ENCODE measurements around the gene SOAT1.
"Not testable (repeated sequence)": the region's sequence is repeated elsewhere in the genome, so short reads cannot be mapped to it uniquely, and the experiment has no call there.

Gene SOAT1

DNA sequence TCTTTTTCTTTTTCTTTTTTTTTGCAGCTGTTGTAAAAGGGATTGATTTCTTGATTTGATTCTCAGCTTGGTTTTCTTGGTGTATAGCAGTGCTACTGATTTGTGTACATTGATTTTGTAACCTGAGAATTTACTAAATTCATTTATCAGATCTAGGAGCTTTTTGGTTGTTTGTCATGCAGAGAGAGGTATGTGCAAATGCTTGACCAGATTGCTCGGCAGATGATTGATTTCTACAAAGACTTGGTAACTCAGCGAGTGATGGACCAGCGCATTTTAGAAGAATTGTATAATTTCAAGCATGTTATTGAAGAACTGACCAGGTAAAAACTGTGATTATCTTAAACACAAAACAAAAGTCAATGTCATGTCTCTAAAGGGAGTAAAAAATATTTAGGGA, 100.1 kb downstream of the SOAT1 start:
- H2AFZ ChIP-seq (ENCODE audit: low read length), result no peak overlapping the region
- H3K79me2 ChIP-seq (ENCODE audit: insufficient read depth, low read length), result no peaks in the 10 kb centered on the region
- H3K36me3 ChIP-seq (ENCODE audit: insufficient read depth, low read length), result no peaks in the 10 kb centered on the region
- TF ChIP-seq, protein P1, sequence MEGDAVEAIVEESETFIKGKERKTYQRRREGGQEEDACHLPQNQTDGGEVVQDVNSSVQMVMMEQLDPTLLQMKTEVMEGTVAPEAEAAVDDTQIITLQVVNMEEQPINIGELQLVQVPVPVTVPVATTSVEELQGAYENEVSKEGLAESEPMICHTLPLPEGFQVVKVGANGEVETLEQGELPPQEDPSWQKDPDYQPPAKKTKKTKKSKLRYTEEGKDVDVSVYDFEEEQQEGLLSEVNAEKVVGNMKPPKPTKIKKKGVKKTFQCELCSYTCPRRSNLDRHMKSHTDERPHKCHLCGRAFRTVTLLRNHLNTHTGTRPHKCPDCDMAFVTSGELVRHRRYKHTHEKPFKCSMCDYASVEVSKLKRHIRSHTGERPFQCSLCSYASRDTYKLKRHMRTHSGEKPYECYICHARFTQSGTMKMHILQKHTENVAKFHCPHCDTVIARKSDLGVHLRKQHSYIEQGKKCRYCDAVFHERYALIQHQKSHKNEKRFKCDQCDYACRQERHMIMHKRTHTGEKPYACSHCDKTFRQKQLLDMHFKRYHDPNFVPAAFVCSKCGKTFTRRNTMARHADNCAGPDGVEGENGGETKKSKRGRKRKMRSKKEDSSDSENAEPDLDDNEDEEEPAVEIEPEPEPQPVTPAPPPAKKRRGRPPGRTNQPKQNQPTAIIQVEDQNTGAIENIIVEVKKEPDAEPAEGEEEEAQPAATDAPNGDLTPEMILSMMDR (conservative IDR thresholded peaks at IDR 0.05; ENCODE audit: low read length), result no peak
- TF ChIP-seq EZH2phosphoT487 (IDR thresholded peaks at IDR 0.05; ENCODE audit: borderline replicate concordance), result no peak
- no peaks in the 10 kb centered on the region for H3K4me1 ChIP-seq (ENCODE audit: insufficient read depth, low read length, poor library complexity, severe bottlenecking)
- no peak overlapping the region for H3K4me2 ChIP-seq (ENCODE audit: low read depth, low read length, poor library complexity, severe bottlenecking)
- H3F3A ChIP-seq (ENCODE audit: low read depth), result no peaks in the 10 kb centered on the region
- H4K20me1 ChIP-seq (ENCODE audit: insufficient read depth, low read length, poor library complexity, severe bottlenecking), result no peaks in the 10 kb centered on the region
- H3K27me3 ChIP-seq (ENCODE audit: insufficient read depth, low read length, poor library complexity, severe bottlenecking), result no peaks in the 10 kb centered on the region
- H3K4me3 ChIP-seq (ENCODE audit: low read length, poor library complexity, severe bottlenecking), result no peak overlapping the region
- H3K9me2 ChIP-seq (replicated peaks; ENCODE audit: low read depth, low read length), result no peaks in the 10 kb centered on the region
- H3K9me3 ChIP-seq (ENCODE audit: insufficient read depth, low read depth, low read length), result no peaks in the 10 kb centered on the region
- H3K9ac ChIP-seq (ENCODE audit: low read depth, low read length, poor library complexity, severe bottlenecking), result no peak overlapping the region

DNA sequence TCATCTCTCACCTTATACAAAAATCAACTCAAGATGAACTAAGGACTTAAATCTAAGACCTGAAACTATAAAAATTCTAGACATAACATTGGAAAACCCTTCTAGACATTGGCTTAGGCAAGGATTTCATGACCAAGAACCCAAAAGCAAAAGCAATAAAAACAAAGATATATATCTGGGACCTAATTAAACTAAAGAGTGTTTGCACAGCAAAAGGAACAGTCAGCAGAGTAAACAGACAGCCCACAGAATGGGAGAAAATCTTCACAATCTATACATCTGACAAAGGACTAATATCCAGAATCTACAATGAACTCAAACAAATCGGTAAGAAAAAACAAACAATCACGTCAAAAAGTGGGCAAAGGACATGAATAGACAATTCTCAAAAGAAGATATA, 105.8 kb downstream of the SOAT1 start:
- not testable (repeated sequence) for H3K4me1 ChIP-seq (ENCODE audit: insufficient read depth, low read length, poor library complexity, severe bottlenecking); H3K9ac ChIP-seq (ENCODE audit: low read depth, low read length, poor library complexity, severe bottlenecking); H3K79me2 ChIP-seq (ENCODE audit: insufficient read depth, low read length); H3K9me3 ChIP-seq (ENCODE audit: insufficient read depth, low read depth, low read length); H3K9me2 ChIP-seq (replicated peaks; ENCODE audit: low read depth, low read length); H2AFZ ChIP-seq (ENCODE audit: low read length); H3F3A ChIP-seq (ENCODE audit: low read depth); H3K27me3 ChIP-seq (ENCODE audit: insufficient read depth, low read length, poor library complexity, severe bottlenecking); H3K4me2 ChIP-seq (ENCODE audit: low read depth, low read length, poor library complexity, severe bottlenecking); H3K36me3 ChIP-seq (ENCODE audit: insufficient read depth, low read length); H4K20me1 ChIP-seq (ENCODE audit: insufficient read depth, low read length, poor library complexity, severe bottlenecking); H3K4me3 ChIP-seq (ENCODE audit: low read length, poor library complexity, severe bottlenecking)

Measured in Loucy (cell line).